ENCODE data around the gene PATJ. TPM values are rescaled to one million over a fixed set of nuclear protein-coding genes. Genes with fewer than 3 reads are reported as not detected.

Gene PATJ
- total RNA-seq, 1 experiment from 2014 or later, result 47.3 TPM

GRCh38 chr1:62138029-62138428 lies 395.7 kb downstream of the PATJ start:
- no peak overlapping the region for H2BK120ac ChIP-seq (ENCODE audit: low read depth, low read length, poor library complexity, severe bottlenecking)
- H3K23me2 ChIP-seq (ENCODE audit: insufficient read length, low read depth, low read length, poor library complexity, severe bottlenecking), result no peaks in the 10 kb centered on the region
- H3K9me3 ChIP-seq (ENCODE audit: control insufficient read depth, low read depth, low read length), result no peaks in the 10 kb centered on the region
- peaks cover 3 to 10% (median 3%) of the 10 kb centered on the region in 3 experiments; a peak in 5 of 7 replicates for H3K36me3 Mint-ChIP-seq (ENCODE audit: insufficient read depth in 1 of 3, low read depth in 3 of 3)
- no peak overlapping the region for H4K5ac ChIP-seq (ENCODE audit: insufficient read length, low read depth, low read length)
- no peaks in the 10 kb centered on the region for H3K9me3 Mint-ChIP-seq
- no peak overlapping the region for H2AFZ ChIP-seq (ENCODE audit: low read length)
- H3K27ac Mint-ChIP-seq, result no peak overlapping the region
- H3K56ac ChIP-seq (ENCODE audit: insufficient read length, low read depth, low read length), result no peak overlapping the region
- no peak overlapping the region for H2BK5ac ChIP-seq (ENCODE audit: insufficient read length, low read length)
- no peak overlapping the region for H3K14ac ChIP-seq (ENCODE audit: insufficient read depth, low read length)
- no peak overlapping the region for H3K9ac ChIP-seq (ENCODE audit: extremely low read depth, insufficient read length, low read length)
- H2BK20ac ChIP-seq (ENCODE audit: low read depth, low read length, poor library complexity, severe bottlenecking), result no peak overlapping the region
- peaks cover 2% of the 10 kb centered on the region; the same call in 1 of the 2 replicates for H3K4me1 ChIP-seq (ENCODE audit: insufficient read depth, low read length)
- H3K18ac ChIP-seq (ENCODE audit: insufficient read length, low read depth, low read length), result no peak overlapping the region
- no peak overlapping the region for H4K91ac ChIP-seq (ENCODE audit: insufficient read length, low read depth, low read length)
- no peak overlapping the region for H3K23ac ChIP-seq (ENCODE audit: insufficient read length, low read depth, low read length)
- no peak for TF ChIP-seq CTCF (conservative IDR thresholded peaks at IDR 0.05)
- no peaks in the 10 kb centered on the region for H3K27me3 Mint-ChIP-seq (ENCODE audit: low read depth)
- no peak for DNase-seq
- H3K4me2 ChIP-seq (ENCODE audit: insufficient read depth, insufficient read length, low read length), result no peak overlapping the region
- no peak overlapping the region for H2BK15ac ChIP-seq (ENCODE audit: low read depth, low read length)
- H3K4me3 Mint-ChIP-seq, result no peak overlapping the region
- H2BK12ac ChIP-seq (ENCODE audit: insufficient read length, low read depth, low read length), result no peak overlapping the region
- H3K4me1 Mint-ChIP-seq, result peaks cover 11% of the 10 kb centered on the region in 2 experiments
- H4K20me1 ChIP-seq (ENCODE audit: control insufficient read depth, insufficient read depth, insufficient read length), result no peaks in the 10 kb centered on the region
- H2AK5ac ChIP-seq (ENCODE audit: insufficient read length, low read length), result no peak overlapping the region
- H3T11ph ChIP-seq (ENCODE audit: low read length), result no peak overlapping the region
- no peaks in the 10 kb centered on the region for H3K79me2 ChIP-seq (ENCODE audit: insufficient read depth, low read length)
- no peak overlapping the region for H3K4ac ChIP-seq (ENCODE audit: low read depth, low read length)
- H3K27me3 ChIP-seq (ENCODE audit: insufficient read depth, low read length), result no peaks in the 10 kb centered on the region
- no peak overlapping the region for H3K27ac ChIP-seq (ENCODE audit: insufficient read length, low read depth, low read length)
- H4K8ac ChIP-seq (replicated peaks; ENCODE audit: insufficient read length, low read depth, low read length), result no peak overlapping the region
- no CpG with 5 or more reads among the region's 3 CpGs for WGBS (ENCODE audit: extremely low coverage, insufficient read length, low lambda C conversion rate)
- H3K79me1 ChIP-seq (ENCODE audit: insufficient read depth, low read depth, low read length, poor library complexity, severe bottlenecking), result no peaks in the 10 kb centered on the region

All from H9 (cell line).